ENCODE data around the gene MEAF6.
"Not testable (repeated sequence)": the region's sequence is repeated elsewhere in the genome, so short reads cannot be mapped to it uniquely, and the experiment has no call there.

- TF ChIP-seq ZNF384 (IDR thresholded peaks at IDR 0.05); FOXM1 (IDR thresholded peaks at IDR 0.05; ENCODE audit: borderline replicate concordance); FOXA1 (IDR thresholded peaks at IDR 0.05); ARNT (IDR thresholded peaks at IDR 0.05); FOXK2 (IDR thresholded peaks at IDR 0.05); SUZ12 (IDR thresholded peaks at IDR 0.05); SP1 (IDR thresholded peaks at IDR 0.05): not testable (repeated sequence)
- TF ChIP-seq, protein P1, sequence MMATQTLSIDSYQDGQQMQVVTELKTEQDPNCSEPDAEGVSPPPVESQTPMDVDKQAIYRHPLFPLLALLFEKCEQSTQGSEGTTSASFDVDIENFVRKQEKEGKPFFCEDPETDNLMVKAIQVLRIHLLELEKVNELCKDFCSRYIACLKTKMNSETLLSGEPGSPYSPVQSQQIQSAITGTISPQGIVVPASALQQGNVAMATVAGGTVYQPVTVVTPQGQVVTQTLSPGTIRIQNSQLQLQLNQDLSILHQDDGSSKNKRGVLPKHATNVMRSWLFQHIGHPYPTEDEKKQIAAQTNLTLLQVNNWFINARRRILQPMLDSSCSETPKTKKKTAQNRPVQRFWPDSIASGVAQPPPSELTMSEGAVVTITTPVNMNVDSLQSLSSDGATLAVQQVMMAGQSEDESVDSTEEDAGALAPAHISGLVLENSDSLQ (IDR thresholded peaks at IDR 0.05) = not testable (repeated sequence)
Measured at GRCh38 chr1:37559957-37560379, 45.4 kb upstream of the MEAF6 start.
